GM12873 (cell line): ENCODE measurements around the gene TBC1D8B.

Source experiments
- CTCF ChIP-seq: IDR thresholded peaks from 2 replicates; pipeline ENCODE4 v1.5.1; 2012; ENCODE audit warnings: low read depth, mild to moderate bottlenecking, moderate library complexity, low read length, control low read depth; ENCODE audit not compliant: insufficient read depth; ENCODE audit errors: missing control alignments

TBC1D8B gene

GRCh38 chrX:106917830-106918500, 115.5 kb downstream of the TBC1D8B start:
- TF ChIP-seq CTCF = no peak

GRCh38 chrX:106919932-106920452, 117.5 kb downstream of the TBC1D8B start, which contains the start of gene CLDN2:
Gene CLDN2, plus strand, starts transcription at chrX:106920402. Its CDS starts 7,827 bp downstream, at chrX:106928229.
- TF ChIP-seq CTCF = no peak

GRCh38 chrX:106921637-106922036, 119.2 kb downstream of the TBC1D8B start:
- no peak for TF ChIP-seq CTCF
